Colon (tissue), 2 donors: Measurements from ENCODE around the gene KIF3A.

Experiments used
- FAIRE-seq: peaks from 2 replicates; lab custom pipeline; 2012; peaks lifted over from hg19 to GRCh38; lab: Jason Lieb, UNC
- donor health status: control.
- donor health status: control.

Gene KIF3A

DNA sequence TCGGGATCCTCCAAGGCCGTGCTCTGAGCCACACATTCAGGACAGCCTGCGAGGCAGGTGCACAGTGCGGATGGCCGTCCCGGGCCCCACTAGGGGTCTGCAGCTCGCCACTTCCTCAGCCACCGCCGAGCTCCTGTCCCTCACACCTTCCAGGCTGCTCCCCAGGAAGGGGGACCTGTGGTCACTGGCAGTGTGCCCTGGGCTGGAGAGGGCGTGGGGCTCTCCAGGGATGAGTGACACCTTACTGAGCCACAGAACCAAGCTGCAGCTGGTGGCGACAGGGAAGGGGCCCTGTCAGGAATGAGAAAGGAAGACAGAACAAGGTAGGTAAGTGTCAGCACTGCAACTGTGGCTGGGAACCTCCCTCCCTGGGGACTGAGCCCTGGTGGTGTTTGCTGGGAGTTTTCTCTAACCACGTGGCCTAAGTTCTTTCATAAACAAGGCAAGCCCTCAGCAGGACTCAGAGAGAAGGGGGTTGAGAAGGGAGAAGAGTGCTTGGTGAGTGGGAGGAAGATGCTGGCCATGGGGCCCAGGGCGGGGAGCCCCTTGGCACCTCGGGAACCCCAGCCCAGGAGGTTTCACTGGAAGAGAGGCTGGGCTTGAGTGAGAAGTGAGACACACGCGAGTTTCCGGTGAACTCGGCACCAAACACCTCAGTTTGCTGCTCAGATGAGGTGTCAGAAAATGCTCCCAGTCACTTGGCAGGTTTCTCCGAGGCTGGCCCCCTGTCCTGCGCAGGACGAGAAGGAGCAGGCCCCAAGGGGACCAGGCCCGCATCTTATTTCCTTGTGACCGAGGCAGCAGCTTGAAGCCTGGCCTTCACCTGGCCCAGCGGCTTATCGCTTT lies 74.2 kb downstream of the KIF3A start:
- no peak for FAIRE-seq

DNA sequence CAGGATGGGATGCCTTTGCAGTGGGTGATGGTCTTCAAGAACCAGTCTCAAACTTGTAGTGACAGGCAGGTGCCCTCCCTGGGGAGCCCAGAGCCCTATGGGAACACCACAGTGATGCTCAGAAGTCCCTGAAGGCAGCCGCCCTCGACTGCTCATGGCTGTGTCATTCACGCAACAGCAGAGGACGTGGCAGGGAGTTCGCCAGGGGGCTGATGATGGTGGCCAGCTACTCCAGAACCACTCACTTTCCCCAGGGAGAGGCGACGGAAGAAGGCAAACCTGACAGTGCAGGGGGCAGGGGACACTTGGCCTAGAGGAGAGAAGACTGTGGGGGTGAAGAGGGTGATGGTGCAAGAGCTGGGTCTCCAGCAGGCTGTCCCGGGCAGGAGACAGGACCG lies 75.3 kb downstream of the KIF3A start:
- no peak for FAIRE-seq

DNA sequence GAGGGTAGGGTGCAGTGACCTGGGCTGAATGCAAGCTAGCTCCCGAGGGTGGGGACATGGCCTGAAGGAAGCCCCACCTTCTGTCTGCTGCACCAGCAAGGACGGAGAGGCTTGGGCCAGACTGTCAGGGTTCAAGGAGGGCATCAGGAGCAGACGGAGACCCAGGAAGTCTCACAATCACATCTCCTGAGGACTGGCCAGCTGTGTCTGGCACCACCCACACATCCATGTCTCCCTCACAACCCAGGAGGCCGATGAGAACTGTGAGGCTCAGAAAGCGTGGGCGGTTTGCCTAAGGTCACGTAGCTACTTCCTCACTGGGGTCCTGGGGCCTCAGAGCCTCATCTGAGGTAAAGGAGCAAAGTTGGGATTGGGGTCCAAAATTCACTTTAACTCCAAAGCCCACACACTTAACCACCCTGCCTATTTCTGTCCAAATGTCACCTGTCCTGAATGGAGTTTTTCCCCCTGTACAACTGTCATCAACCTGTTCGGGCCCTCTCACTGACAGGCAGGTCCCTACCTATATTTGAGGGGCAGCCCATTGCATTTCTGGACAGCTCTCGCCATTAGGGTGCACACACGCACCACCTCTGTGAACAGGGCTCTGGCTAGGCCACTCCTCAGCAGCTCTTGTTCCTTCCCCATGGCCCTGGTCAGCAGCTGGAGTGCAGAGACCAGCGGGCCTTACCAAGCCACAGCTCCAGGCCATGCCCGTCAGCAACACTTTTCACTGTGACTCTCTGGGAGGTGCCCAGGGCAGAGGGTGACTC lies 75.9 kb downstream of the KIF3A start:
- FAIRE-seq, result no peak

DNA sequence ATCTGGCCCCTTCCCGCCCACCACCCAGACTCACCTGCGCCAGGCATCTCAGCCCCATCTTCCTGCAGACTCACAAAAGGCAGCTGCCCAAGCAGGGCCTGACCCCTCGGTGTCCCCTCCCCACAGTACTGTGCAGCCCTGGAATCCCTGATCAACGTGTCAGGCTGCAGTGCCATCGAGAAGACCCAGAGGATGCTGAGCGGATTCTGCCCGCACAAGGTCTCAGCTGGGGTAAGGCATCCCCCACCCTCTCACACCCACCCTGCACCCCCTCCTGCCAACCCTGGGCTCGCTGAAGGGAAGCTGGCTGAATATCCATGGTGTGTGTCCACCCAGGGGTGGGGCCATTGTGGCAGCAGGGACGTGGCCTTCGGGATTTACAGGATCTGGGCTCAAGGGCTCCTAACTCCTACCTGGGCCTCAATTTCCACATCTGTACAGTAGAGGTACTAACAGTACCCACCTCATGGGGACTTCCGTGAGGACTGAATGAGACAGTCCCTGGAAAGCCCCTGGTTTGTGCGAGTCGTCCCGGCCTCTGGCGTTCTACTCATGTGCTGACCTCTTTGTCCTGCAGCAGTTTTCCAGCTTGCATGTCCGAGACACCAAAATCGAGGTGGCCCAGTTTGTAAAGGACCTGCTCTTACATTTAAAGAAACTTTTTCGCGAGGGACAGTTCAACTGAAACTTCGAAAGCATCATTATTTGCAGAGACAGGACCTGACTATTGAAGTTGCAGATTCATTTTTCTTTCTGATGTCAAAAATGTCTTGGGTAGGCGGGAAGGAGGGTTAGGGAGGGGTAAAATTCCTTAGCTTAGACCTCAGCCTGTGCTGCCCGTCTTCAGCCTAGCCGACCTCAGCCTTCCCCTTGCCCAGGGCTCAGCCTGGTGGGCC lies 77.5 kb downstream of the KIF3A start:
- FAIRE-seq, result no peak

DNA sequence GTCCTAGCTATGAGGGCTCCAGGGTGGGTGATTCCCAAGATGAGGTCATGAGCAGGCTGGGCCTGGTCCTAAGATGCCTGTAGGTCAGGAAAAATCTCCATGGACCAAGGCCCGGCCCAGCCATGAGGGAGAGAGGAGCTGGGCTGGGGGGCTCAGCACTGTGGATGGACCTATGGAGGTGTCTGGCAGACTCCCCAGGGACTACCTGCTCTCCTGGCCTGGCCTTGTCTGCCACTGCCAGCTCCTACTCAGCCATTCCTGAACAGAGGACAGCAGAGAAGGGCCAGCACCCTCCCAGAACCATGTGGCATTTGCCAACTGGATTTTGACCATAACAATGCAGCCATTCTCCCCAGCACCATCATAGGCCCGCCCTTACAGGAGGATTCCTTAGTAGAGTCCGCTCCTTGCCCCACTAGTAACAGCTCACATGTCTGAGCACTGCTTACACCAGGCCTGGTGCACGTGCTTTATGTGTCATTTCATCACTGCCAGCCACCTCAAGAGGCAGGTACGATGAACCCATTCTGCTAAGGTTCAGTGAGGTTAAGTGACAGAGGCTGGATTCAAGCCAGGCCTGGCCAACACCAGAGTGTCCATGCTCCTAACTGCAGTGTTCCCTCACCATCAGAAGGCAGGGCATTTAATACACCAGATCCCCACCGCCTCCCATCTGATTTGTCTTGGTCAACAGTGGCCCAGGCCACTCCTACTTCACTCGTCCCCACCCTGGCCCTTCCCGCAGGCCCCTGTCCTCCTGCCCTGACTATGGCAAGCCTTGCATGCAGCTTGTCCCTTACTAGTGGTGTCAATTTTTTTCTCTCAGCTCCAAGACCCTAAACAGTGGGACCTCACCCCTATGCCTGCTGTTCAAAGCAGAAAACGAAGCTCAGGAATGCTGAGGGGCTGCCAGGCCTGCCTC lies 78.7 kb downstream of the KIF3A start:
- no peak for FAIRE-seq

DNA sequence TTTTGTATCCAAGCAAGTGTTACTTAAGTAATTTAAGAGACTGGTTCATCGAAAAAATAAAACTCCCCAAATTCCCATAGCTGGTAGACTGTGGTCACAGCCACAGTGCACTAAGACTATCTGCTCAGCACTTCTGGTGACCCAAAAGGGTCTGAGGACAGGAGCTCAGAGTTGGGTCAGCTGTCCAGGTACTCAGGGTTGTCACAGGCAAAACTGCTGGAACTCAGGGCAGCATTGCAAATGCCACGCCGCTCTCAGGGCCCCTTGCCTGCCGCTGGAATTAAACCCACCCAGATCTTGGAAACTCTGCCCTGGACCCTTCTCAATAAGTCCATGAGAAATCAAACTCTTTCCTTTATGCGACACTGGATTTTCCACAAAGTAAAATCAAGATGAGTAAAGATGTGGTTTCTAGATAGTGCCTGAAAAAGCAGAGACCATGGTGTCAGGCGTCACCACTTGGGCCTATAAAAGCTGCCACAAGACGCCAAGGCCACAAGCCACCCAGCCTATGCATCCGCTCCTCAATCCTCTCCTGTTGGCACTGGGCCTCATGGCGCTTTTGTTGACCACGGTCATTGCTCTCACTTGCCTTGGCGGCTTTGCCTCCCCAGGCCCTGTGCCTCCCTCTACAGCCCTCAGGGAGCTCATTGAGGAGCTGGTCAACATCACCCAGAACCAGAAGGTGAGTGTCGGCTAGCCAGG lies 79.5 kb downstream of the KIF3A start, which contains the start of gene IL13:
TSS of gene IL13 (plus strand) at position 498 of the 705 bp plus-strand sequence. CDS start at position 512, 14 bp downstream.
- FAIRE-seq, result no peak

DNA sequence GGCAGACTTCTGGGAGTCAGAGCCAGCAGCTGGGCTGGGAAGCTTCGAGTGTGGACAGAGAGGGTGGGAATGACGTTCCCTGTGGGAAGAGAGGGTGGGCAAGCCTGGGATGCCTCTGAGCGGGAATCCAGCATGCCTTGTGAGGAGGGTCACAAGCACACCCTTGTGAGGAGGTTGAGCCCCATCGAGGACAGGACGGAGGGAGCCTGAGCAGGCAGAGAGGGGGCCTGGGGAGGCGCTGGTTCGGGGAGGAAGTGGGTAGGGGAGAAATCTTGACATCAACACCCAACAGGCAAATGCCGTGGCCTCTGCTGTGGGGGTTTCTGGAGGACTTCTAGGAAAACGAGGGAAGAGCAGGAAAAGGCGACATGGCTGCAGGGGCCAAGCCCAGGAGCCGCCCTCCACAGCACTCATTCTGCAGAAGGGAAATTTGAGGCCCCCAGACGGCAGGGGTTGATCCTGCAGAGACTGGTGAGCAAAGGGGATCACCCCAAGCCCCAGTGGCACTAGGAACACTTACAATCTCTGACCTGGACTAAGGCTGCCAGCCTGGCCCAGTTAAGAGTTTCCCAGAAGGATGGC lies 80.5 kb downstream of the KIF3A start:
- no peak for FAIRE-seq

DNA sequence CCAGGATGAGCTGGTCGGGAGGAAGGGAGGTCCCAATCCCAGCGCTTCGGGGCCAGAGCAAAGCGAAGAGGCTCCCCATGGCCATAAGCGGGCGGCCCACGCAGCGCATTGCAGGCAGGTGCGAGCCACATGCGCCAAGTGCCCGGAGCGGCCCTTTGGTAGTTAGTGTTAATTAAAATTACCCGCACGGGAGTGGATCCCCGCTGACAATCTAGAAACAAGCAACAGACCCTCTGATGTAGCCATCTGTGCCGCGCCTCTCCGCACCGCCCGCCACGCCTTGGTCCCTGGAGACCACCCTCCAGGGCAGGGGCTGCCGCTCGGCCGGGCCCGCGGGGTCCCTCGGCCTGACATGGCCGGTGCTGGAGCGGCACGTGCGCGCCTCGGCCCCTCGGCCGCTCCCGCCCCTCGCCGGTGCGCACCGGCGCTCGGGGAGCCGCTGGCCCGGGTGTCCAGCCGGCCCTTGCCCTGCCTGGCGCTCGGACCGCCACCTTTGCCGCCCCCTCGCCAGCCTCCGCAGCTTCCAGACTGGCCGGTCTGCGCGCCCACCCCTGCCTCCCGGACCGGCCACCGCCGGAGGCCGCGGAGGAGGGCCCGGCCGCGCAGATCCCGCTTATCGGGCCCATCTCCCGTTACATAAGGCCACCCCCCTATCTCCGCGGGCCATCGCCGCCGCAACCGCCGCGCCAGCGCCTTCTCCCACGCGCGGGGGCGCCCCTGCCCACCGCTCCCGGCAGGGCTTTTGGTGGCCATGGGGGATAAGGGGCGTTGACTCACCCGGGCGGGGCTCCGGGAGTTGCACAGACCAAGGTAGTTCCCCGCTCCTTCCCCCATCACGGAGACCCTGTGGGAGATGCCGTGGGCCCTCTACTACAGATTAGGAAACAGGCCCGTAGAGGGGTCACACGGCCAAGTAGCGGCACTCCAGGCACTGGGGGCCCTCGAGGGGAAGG lies 81.2 kb downstream of the KIF3A start:
- no peak for FAIRE-seq

DNA sequence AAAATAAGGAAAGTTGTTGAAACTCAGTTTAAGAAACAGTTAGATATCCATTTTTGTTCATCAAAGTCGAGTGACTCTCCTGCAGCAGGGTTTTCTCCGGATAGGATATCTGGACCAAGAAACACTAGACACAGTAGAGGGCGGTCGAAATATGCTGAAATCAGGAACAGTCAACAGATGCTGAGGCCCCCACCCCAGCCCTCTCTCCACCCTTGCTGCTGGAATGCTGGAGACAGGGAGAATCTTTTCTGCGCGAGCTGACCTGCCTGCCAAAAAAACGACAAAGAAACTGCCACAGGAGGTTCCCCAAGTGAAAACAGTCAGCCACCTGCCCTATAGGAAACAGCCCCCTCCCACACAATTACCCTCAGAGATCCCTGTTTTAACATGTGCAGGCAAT lies 83.6 kb downstream of the KIF3A start:
- no peak for FAIRE-seq

DNA sequence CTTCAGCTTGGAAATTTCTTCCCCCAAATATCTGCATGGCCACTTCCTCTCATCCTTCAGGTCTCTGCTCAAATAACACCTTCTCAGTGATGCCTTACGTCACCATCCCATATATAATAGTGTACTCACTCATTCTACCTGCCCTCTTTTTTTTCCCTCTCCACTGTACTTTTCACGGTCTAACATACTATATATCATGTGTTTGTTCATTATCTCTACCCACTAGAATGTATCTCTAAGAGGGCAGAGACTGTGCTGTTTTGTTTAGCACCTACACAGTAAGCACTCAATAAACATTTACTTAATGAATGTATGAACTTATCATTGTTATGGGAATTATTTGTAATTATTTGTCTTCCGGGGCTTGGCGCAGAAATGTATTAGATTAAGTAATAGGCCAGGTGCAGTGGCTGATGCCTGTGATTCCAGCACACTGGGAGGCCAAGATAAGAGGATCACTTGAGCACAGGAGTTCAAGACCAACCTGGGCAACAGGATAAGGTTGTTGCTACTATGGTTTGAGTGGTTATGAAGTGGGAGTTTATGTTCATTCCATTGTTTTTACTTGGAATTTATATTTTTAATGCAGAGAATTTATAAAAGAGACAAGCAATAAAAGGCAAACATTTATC lies 85.4 kb downstream of the KIF3A start:
- FAIRE-seq, result no peak

DNA sequence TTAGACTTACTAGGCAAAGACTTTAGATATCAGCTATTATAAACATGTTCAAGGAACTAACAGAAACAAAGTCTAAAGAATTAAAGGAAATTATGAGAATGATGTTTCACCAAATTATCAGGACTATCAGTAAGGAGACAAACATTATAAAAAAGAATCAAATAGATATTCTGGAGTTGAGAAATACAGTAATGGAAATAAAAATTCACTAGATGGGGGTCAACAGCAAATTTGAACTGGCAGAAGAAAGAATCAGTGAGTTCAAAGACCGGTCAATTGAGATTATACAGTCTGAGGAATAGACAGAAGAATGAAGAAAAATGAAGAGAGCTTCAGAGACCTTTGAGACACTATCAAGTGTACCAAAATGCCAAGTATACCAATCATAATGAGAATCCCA lies 89.0 kb downstream of the KIF3A start:
- FAIRE-seq, result no peak

DNA sequence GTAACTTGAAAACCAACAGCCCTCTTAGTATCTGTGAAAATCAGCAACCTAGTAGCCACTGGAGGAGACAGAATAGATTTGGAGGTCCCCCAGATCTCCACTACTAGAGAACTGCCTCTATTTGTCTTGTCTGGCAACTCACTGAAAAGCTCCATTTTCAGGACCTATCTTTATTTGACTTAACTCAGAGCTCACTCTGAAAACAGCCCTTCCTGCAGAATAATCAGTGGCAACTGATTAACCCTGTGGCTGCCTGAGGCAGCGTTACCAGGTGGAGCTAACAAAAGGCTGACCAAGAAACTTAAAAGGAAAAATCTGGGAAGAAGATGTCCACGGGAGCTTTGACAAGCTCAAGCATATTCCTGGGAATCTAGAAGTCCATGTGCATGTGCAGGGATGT lies 89.9 kb downstream of the KIF3A start:
- no peak for FAIRE-seq

DNA sequence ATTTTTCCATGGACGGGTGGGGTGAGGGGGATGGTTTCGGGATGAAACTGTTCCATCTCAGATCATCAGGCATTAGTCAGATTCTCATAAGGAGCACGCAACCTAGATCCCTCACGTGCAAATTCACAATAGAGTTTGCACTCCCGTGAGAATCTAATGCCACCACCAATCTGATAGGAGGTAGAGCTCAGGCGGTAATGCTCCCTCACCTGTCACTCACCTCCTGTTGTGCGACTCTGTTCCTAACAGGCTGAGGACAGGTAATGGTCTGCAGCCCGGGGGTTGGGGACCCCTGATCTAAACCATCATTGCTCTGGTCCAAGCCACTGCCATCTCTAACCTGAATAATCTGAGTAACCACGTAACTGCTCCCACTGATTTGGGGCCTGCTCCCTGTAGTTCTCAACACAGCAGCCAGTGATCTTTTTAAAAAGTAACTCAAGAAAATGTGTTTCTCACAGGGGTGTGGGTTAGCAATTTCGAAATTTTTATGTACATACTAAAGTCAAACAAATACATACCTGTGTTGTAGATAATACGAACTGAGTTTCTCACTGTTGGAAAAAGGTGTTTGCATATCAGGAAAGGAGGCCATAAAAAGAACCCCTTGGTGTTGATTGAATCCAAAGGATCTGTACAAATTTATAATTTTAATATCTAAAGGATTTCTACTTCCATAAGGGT lies 90.6 kb downstream of the KIF3A start:
- FAIRE-seq, result no peak

DNA sequence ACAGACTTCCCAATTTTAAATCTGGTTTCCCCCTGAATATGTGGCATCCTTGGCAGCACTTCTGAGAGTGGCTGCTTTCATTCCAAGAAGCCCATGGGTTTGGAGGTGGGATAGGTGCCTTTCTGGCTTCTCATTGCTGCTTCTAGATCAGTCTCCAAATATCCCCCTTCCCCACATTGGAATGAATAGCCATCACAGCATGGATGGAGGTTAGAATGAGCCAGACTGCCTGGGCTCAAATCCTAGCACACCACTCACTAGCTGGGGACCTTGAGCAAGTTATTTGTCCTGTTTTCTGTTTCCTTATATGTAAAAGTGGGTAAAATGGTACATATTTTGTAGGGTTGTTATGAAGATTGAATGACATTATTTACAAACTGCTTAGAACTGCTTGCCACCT lies 93.2 kb downstream of the KIF3A start:
- FAIRE-seq, result no peak
